Activated naive CD8-positive, alpha-beta T cell (primary cell): ENCODE measurements around the gene DPEP1.

Experiments
- H3K27ac Mint-ChIP-seq: one replicate; pipeline ENCODE4 v1.8.0; 2021; ENCODE audit warnings: mixed read lengths
- H3K27me3 Mint-ChIP-seq: one replicate; pipeline ENCODE4 v1.8.0; 2021; ENCODE audit warnings: mixed read lengths
- H3K36me3 Mint-ChIP-seq: one replicate; pipeline ENCODE4 v1.8.0; 2021; ENCODE audit warnings: mixed read lengths
- H3K4me1 Mint-ChIP-seq: one replicate; pipeline ENCODE4 v1.8.0; 2021; ENCODE audit warnings: low read depth, mixed read lengths
- H3K4me3 Mint-ChIP-seq: one replicate; pipeline ENCODE4 v1.8.0; 2021; ENCODE audit warnings: mild to moderate bottlenecking, mixed read lengths
- H3K9me3 Mint-ChIP-seq: one replicate; pipeline ENCODE4 v1.8.0; 2021; ENCODE audit warnings: low read depth, mixed read lengths

DPEP1 gene

DNA sequence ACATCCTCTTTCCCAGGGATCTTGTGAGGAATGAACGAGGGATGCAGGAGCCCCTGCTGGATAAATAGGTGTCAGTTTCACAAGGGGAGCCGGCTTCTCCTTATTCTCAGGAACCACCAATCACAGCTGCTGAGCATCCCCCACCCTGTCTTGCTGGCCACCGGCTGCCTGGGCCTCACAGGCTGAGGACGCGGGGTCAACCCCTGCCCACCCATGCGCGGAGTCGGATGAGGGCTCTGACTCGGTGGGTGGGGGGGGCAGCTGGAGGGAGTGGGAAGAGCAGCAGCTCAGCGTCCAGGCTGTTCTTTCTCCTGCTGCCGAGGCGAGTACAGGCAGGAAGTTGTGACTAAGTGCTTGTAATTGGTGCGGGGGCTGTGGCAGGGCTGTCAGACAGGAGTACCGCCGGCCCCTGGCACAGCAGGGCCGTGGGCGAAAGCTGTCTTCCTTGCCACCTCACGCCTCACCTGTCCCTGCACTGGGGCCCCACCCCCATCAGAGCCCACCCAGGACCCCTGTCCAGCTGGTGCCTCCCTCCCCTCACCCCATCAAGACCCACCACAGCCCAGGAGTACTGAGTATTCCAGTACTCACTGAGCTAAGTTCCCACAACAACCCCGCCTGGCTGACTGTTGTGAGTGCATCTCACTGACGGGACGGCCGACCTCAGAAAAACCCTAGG is 11.0 kb upstream of the DPEP1 start:
- Mint-ChIP-seq H3K36me3 (no peaks in the 10 kb centered on the region), H3K4me1 (peaks cover 12% of the 10 kb centered on the region), H3K4me3 (peak overlapping the region; percentile 52), H3K9me3 (no peaks in the 10 kb centered on the region), H3K27ac (no peak overlapping the region), H3K27me3 (peaks cover 2% of the 10 kb centered on the region)

DNA sequence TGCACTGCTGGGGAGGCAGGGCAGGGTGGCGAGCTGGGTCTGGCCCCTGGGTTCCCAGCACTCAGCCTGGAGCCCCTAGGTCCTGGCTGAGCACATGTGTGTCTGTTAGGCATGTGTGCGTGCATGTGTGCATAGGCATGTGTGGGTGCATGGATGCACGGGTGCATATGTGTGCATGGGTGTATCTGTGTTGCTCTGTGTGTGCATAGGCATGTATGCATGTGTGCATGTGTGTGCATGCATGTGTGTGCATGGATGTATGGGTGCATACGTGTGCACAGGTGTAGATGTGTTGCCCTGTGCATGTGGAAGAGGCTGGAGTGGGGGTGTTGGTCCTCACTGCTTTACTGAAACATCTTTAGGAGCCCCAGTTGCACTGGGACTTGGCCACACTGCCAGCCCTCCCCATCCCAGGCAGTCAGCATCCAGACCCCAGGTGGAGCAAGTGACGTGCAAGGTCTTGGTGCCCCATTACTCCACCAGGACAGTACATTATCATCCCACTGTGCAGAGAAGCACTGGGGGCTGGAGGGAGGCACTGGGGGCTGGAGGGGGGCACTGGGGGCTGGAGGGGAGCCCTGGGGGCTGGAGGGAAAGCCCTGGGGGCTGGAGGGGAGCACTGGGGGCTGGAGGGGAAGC is 10.4 kb upstream of the DPEP1 start:
- no peak overlapping the region for H3K27ac Mint-ChIP-seq
- H3K4me1 Mint-ChIP-seq = peaks cover 12% of the 10 kb centered on the region
- H3K4me3 Mint-ChIP-seq = peak overlapping the region; percentile 52
- no peaks in the 10 kb centered on the region for H3K36me3 Mint-ChIP-seq
- H3K9me3 Mint-ChIP-seq = no peaks in the 10 kb centered on the region
- H3K27me3 Mint-ChIP-seq = peaks cover 2% of the 10 kb centered on the region

DNA sequence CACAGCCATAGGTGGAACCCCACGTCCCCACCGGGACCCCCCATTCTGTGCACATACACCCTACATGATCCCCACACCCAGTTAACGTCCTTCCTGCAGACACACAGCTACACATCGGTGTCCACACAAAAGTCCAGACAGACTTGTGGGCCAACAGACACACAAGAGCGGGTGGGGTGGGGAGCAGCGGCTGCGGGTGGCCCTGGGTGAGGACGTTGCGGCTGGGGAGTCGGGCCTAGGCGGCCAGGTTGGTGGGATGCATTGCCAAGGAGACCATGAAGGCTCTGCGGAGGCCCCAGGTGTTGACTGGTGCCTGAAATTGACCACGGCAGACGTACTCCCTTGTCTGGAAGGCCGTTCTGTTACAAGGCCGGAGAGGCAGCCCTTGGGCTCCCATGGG is 8.7 kb upstream of the DPEP1 start:
- Mint-ChIP-seq H3K4me3 (no peak overlapping the region), H3K36me3 (no peaks in the 10 kb centered on the region), H3K27me3 (peaks cover 2% of the 10 kb centered on the region), H3K4me1 (peaks cover 12% of the 10 kb centered on the region), H3K9me3 (no peaks in the 10 kb centered on the region), H3K27ac (no peak overlapping the region)

DNA sequence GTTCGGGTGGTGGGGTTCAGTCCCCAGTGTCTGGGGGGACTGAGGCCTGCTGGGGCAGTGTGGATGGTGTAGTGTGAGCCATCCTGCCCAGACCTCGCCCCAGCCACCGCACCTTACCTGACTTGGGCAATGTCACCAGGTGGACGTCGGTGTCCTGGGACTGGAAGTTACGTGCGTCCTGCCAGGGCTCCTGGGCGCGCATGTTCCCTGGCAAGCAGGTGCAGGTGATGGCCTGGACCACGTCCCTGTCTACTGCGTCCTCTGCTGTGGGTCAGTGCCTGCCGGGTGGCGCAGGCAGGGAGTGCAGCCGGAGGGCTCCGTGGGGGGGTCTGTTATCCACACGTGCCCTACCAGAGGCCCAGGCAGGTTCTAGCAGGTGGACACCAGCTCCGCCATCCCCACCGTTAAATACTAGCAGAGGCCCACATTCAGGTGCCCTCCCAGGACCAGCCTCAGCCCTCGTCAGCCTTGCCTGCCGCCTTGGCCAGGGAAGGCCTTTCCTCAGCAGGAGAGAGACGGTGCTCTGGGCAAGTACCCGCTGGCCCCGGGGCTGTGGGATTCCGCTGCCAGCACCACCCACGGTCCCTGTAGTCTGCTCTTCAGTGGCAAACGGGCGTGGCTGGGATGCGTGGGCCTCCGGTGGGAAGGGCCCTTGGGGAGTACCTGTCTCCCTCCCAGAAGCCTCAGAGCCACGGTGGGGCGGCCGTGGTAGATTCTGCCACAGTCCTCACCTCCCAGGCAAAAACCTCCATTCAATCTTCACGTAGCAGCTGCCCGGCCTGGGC is 8.1 kb upstream of the DPEP1 start:
- peaks cover 2% of the 10 kb centered on the region for H3K27me3 Mint-ChIP-seq
- no peak overlapping the region for H3K27ac Mint-ChIP-seq
- H3K9me3 Mint-ChIP-seq = no peaks in the 10 kb centered on the region
- peaks cover 12% of the 10 kb centered on the region for H3K4me1 Mint-ChIP-seq
- H3K4me3 Mint-ChIP-seq = no peak overlapping the region
- no peaks in the 10 kb centered on the region for H3K36me3 Mint-ChIP-seq

DNA sequence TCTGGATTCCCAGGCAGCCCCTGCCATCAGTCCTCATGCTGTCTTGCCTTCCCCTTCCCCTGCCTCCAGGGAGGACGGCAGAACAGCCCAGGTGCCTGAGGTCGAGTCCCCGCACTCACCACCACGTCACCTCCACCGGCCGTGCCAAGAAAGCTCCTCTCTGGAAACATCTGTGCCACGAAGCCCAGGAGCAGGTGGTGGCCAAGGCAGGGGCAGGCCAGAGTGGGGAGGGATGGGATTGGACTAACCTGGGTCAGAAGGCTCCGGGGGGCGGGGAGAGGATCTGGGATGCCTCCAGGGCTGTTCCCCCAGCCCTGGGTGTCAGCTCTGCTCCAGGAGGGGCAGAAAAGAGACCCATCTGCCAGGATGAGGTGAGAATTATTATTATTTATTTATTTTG is 7.4 kb upstream of the DPEP1 start:
- H3K27ac Mint-ChIP-seq = no peak overlapping the region
- no peaks in the 10 kb centered on the region for H3K36me3 Mint-ChIP-seq
- H3K4me3 Mint-ChIP-seq = no peak overlapping the region
- peaks cover 2% of the 10 kb centered on the region for H3K27me3 Mint-ChIP-seq
- H3K4me1 Mint-ChIP-seq = peaks cover 12% of the 10 kb centered on the region
- H3K9me3 Mint-ChIP-seq = no peaks in the 10 kb centered on the region

DNA sequence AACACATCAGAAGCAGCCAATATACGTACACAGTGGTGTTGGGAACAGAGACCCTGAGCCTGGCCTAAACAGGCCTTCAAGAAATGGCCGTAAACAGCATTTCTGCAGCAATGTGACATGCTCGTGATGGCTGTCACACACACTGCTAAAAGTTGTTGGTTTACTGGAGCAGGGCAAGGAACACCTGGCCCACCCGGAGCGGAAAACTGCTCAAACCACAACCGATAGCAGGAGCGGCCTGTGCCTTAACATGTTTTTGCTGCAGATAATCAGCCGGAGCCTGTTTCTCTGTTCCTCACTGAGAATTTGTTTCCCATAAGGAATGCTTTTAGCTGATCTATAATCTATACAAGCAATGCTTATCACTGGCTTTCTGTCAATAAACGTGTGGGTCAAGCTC is 6.0 kb upstream of the DPEP1 start:
- H3K27ac Mint-ChIP-seq = no peak overlapping the region

DNA sequence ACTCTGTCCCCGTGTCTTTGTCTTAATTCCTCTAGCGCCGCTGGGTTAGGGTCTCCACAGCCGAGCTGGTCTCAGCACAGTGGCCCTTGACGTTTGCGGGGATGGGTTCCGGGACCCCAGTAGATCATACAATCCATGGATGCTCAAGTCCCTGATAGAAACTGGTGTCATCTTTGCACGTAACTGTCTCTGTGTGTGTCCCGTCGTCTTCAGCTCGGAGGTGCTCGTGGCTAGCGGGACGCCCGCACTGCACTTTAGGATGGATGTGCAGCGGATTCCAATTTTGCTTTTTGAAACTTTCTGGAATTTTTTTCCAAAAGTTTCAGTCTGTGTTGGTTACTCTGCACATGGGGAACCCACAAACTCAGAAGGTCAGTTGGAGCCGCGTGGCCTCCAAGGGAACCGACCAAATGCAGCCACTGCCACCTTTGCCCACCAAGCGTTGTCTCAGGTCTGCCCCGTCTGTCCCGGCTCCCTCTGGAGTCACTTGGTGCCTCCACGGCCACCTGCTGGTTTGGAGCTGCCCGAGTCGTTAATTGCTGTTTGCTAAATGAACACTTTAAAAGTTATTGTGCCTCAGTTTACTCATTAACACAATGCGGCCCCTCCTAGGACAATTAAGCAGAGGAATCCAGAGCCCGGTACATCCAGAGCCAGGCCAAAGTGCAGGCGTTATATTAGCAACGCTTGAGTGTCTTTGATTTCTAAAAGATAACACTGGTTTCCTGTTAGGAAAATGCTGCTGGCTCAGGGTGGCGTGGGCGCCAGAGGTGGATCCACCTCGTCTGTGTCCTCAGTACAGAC is 5.3 kb upstream of the DPEP1 start:
- Mint-ChIP-seq H3K4me3 (no peak overlapping the region), H3K27me3 (no peaks in the 10 kb centered on the region), H3K27ac (no peak overlapping the region), H3K9me3 (no peaks in the 10 kb centered on the region), H3K36me3 (no peaks in the 10 kb centered on the region), H3K4me1 (peaks cover under 1% of the 10 kb centered on the region)

More for the DNA sequence above, 6.0 kb upstream of the DPEP1 start:
- Mint-ChIP-seq H3K36me3 (no peaks in the 10 kb centered on the region), H3K4me3 (no peak overlapping the region), H3K4me1 (peaks cover 7% of the 10 kb centered on the region), H3K27me3 (peaks cover 2% of the 10 kb centered on the region), H3K9me3 (no peaks in the 10 kb centered on the region)

DNA sequence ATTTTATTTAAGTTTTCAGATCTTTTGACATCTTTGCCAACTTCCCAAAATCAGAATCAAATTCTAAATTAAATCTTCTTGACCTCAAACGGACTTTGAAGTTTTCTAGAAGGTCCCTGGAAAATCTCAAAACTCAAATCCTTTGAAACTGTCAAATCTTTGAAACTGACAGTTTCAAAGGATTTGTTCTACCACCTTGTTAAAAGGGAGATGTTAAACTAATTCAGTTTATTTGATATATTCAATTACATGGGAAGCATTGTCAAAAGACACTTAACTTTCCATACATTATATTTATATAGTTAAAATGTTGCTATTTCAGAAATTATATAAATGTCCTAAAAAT is 3.4 kb upstream of the DPEP1 start:
- H3K4me3 Mint-ChIP-seq = no peak overlapping the region
- no peaks in the 10 kb centered on the region for H3K36me3 Mint-ChIP-seq
- H3K9me3 Mint-ChIP-seq = no peaks in the 10 kb centered on the region
- H3K4me1 Mint-ChIP-seq = no peaks in the 10 kb centered on the region
- H3K27me3 Mint-ChIP-seq = no peaks in the 10 kb centered on the region
- H3K27ac Mint-ChIP-seq = no peak overlapping the region

DNA sequence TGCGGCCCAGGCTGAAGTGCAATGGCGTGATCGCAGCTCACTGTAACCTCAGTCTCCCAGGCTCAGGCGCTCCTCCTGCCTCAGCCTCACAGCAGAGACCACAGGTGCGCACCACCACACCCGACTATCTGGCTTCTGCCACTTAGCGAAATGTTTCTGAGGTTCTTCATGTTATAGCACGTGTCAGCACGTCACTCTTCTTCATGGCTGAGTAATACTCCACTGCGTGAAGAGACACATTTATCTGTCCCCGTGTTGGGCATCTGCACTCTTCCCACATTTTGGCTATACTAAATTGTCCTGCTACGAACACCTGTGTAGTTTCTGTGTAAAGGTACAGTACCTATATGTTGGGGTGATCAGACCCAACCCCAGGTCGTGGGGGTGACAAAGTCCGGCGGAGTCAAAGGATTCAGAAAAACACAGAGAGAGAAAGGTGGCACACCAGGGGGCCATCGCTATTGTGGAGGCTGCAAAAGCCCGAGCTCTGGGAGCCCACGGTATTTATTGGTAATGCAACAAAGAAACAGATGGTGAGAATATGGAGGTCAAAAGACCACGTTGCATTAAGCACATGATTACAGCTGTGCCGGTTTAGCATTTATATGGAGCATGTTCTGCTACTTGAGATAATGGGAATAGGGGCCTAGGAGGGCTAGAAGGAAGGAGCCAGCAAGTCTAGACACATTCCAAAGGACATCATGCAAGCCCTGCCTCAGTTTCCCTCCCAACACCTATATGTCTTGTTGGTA is 851 bp upstream of the DPEP1 start:
- Mint-ChIP-seq H3K27me3 (no peaks in the 10 kb centered on the region), H3K4me3 (no peak overlapping the region), H3K9me3 (no peaks in the 10 kb centered on the region), H3K4me1 (peaks cover 13% of the 10 kb centered on the region), H3K36me3 (no peaks in the 10 kb centered on the region), H3K27ac (no peak overlapping the region)

DNA sequence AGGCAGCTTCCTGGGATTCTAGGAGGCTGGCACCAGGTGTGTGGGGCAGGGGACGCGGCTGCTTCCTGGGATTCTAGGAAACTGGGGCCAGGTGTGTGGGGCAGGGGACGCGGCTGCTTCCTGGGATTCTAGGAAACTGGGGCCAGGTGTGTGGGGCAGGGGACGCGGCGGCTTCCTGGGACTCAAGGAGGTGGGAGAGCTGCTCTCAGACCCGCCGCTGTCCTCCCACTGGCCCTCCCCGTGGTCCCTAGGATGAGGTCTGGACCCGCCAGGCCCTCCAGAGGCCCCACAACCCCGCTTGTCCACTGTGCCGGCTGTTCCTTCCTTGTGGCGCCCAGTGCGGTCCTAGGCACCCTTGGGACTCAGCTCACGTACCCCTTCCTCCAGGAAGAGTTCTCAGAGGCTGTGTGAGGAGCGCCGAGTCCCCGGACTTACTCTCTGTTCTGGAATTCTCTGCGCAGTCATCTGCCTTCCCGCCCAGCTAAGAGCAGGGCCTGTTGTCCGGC is 565 bp downstream of the DPEP1 start:
- peaks cover 13% of the 10 kb centered on the region for H3K4me1 Mint-ChIP-seq
- no peak overlapping the region for H3K4me3 Mint-ChIP-seq
- no peak overlapping the region for H3K27ac Mint-ChIP-seq
- H3K36me3 Mint-ChIP-seq = no peaks in the 10 kb centered on the region
- H3K9me3 Mint-ChIP-seq = no peaks in the 10 kb centered on the region
- no peaks in the 10 kb centered on the region for H3K27me3 Mint-ChIP-seq

DNA sequence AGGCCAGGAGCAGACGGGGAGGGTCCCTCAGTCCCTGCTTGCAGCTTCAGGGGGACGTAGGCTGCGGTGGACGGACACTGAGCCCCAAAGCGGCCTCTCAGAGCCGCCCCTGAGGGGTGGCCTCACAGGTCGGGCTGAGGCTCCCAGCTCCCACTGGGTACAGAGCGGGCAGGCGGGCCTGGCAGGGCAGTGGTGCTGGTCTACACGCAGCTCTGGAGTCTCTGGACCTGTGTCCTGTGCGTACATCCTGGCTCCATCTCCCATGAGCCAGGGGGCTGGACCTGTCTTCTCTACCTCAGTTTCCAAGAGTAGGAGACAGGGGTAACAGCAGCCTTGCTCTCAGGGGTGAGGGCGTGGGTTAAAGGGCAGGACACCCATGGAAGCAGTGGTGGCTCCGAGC is 1.7 kb downstream of the DPEP1 start:
- Mint-ChIP-seq H3K4me1 (peaks cover 13% of the 10 kb centered on the region), H3K36me3 (no peaks in the 10 kb centered on the region), H3K9me3 (no peaks in the 10 kb centered on the region), H3K27me3 (no peaks in the 10 kb centered on the region), H3K4me3 (no peak overlapping the region), H3K27ac (no peak overlapping the region)

DNA sequence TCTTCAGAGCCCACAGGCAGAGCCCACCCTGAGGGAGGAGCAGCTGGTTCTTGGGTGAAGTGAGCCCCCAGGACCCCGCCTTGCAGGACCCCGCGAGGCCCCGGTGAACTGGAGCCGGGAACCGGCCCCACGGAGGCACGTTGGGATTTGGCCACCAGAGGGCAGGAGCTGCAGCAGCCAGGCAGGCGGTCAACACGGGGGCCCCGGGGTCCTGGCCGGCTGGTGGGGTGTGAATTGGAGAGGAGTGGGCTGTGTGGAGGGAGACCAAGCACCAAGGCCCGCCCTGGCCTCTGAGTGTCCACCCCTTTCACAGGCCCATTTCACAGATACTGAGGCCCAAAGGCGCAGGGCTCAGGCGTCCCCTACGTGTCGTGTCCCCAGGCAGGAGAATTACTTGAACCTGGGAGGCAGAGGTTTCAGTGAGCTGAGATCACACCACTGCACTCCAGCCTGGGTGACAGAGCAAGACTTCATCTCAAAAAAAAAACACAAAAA is 2.2 kb downstream of the DPEP1 start:
- Mint-ChIP-seq H3K4me3 (no peak overlapping the region), H3K9me3 (no peaks in the 10 kb centered on the region), H3K36me3 (no peaks in the 10 kb centered on the region), H3K27ac (no peak overlapping the region), H3K4me1 (peaks cover 13% of the 10 kb centered on the region), H3K27me3 (no peaks in the 10 kb centered on the region)

DNA sequence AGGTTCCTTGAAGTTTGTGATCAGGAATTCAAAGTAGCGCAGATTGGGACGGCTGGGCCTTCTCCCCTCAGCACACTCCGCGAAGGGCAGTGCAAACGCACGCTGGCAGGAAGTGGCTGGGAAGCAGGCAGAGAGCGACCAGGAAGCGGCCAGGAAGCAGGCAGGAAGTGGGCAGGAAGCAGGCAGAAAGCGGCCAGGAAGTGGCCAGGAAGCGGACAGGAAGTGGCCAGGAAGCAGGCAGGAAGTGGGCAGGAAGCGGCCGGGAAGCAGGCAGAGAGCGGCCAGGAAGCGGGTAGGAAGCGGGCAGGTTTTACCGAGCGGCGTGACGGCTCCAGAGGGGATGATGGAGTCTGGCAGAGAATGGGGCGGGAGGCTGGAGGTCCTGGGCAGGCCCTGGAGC is 3.2 kb downstream of the DPEP1 start:
- Mint-ChIP-seq H3K4me3 (peak overlapping the region; percentile 39), H3K36me3 (no peaks in the 10 kb centered on the region), H3K9me3 (no peaks in the 10 kb centered on the region), H3K27me3 (no peaks in the 10 kb centered on the region), H3K27ac (no peak overlapping the region), H3K4me1 (peaks cover 13% of the 10 kb centered on the region)

DNA sequence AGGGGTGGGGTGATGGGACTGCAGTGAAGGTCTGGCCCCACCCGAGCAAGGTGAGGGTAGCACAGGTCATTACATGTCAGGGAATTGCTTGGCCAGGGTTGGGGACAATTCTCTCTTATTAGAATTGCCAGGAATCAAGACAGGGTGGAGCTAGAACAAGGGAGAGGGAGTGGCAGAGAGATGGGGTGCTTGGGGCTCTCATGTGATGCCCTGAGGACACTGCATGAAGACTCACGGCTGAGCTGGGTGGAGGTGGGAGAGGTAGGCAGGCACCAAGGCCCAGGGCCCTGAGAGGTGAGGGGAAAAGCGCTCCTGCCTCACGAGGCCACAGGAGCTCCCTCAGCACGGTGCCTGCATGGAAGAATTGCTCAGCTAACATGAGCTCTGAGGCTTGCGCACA is 3.6 kb downstream of the DPEP1 start:
- H3K27ac Mint-ChIP-seq = no peak overlapping the region
- H3K9me3 Mint-ChIP-seq = no peaks in the 10 kb centered on the region
- H3K4me3 Mint-ChIP-seq = peak overlapping the region; percentile 39
- no peaks in the 10 kb centered on the region for H3K27me3 Mint-ChIP-seq
- H3K36me3 Mint-ChIP-seq = no peaks in the 10 kb centered on the region
- peaks cover 13% of the 10 kb centered on the region for H3K4me1 Mint-ChIP-seq
